ENCODE data around the gene CLEC18A.

DNA sequence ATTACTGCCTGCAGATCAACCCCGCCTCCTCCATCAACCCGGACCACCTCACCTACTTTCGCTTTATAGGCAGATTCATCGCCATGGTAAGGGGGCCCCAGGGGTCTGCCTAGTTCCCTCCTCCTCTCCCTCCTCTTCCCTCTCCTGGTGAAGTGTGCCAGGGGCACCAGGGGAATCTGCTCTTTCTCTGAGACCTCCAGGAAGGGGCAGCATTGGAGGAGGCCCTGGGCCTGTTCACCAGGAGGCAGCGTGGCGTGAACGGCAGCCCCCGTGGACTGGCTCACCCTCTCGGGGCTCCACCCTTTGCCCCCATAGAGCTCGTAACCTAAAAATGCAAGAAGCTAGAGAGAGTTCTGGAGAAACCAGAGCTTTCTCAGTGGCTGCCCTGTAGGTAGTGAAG, 17.1 kb upstream of the CLEC18A start:
- TF ChIP-seq YY1 (IDR thresholded peaks at IDR 0.05; ENCODE audit: insufficient read depth, insufficient read length): no peak
- no peak for TF ChIP-seq ZNF274 (IDR thresholded peaks at IDR 0.05; ENCODE audit: low read depth, low read length)
- no peak for TF ChIP-seq SUZ12 (IDR thresholded peaks at IDR 0.05; ENCODE audit: extremely low read depth, insufficient read depth, insufficient read length)

Data from NT2/D1 (cell line).